Activated CD4-positive, alpha-beta T cell treated with anti-CD3 and anti-CD28 coated beads, Interleukin-2, amount 50 U/mL, for 1 hour (primary cell): ENCODE data around the gene SLK.

ENCODE experiments used
- DNase-seq: peaks from one replicate; pipeline ENCODE4 v3.0.0-alpha.2; 2020

The SLK gene

DNA sequence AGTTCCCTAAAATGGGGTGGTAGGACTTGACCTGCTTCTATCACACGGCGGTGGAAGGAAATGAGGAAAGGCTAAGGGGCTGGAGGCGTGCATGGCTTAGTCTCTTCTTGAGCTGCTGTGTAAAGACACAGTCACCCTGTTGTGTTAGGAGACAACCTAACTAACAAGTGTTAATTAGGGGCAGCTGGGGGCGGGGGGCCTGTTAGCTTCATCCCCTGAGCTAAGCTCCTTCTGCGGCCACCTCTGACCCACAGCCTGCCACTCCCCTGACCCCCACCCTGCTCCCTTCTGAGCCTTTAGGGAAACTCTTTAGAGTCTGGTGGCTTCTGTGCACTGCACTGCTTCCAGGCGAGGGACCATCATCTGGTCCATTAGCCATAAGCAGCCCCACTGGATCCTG lies 90.8 kb downstream of the SLK start:
- no peak for DNase-seq

DNA sequence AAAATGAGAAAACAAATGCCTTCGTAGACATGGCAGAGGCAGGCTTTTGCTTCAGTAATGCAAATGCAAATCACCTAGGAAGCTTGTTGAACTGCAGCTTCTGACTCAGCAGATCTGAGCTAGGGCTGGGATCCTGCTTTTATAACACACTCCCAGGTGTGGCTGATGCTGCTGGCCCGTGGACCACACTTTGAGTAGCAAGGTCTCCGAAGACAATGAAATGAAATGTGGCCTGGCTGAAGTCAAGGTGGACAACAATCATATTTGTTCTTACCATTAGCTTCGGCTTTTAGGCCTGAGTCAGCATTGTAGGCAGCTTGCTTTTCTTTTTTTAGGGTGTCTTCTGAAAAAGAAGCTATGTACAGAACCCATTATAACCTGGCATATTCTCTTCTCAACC lies 92.4 kb downstream of the SLK start:
- DNase-seq = no peak

DNA sequence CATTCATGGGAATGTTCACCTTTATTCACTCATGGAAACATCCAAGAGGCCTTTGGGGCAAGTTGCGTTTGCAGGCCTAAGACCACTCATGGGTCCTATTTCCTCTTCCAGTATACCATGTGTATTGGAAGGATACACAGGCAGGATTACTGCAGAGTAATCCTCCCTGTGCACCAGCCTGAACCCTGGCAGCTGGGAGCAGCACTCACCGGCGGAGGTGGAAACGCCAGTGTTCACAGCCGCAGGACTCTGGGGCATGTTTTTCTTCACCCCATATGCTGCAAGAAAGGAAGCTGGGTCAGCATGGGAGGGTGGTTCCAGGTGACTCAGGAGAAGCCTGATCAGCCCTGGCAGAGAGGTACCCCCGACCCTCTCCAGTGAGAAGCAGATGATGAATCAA lies 94.3 kb downstream of the SLK start:
- no peak for DNase-seq

DNA sequence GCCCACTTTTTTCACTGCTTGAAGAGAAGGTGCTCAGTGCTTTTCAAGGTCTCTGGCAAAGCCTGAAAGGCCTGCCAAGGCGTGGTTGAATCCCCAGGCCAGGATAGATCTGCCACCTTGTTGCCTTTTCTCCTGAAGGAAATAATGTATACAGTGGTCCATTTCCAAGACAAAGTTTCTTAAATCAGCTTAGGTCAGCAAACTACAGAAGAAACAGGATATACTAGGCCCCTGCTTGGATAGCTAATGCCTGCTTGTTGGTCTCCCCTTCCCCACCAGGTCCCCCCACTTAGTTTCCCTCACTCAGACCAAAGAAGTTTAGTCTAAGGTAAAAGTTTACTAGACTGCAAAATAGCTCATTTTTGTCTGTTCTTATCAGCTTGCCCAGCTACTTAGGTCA lies 98.8 kb downstream of the SLK start:
- DNase-seq = no peak

DNA sequence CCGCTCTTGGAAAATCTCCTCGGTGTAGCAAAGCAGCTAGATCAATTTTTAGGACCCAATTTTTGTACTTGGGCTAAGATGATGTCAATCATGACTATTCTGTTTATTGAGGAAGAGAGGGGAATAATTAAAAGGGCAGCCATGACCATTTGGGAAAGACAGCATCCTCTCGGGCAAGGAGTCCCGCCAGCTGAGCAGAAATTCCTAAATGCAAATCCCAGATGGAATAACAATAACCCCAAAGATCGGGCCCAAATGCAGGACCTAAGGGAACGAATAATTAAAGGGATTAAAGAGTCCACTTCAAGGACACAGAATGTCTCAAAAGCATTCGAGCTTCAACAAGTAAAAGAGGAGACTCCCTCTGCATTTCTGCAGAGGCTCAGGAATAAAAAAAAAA lies 100.0 kb downstream of the SLK start:
- DNase-seq = no peak

DNA sequence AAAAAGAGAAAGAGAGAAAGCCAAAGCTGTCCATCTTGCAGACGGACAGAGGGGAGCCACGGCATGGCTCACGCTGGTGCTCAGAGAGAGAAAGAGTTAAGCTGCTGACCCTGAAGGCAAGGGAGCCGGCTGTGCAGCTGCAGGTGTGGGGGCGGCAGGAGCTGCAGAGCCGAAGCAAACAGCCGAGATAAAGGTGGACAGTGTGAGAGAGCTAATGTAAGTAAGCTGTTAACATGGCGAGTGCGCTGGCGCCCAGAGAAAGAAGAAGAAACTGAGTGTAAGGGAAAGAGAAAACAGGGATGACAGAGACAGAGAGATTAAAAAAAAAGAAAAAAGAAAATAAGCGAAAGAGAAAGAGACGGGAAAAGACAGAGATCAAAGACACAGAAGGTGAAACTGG lies 100.6 kb downstream of the SLK start:
- no peak for DNase-seq

DNA sequence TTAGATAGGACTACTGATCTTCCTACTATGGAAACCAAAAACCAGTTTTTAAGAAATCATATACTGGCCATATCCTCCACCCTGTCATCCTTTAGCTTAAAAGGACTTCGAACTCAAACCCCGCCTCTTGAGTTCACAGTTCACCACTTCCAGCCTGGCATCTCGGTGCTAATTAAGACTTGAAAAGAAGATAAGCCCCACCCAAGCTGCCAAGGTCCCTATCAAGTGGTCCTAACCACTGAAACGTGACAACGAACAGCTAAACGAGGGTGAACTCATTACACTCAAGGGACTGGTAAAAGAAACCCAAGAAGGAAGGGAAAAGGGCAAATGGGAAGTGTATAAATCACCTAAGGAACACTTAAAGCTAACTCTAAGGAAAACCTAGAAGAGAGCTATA lies 102.7 kb downstream of the SLK start:
- no peak for DNase-seq

DNA sequence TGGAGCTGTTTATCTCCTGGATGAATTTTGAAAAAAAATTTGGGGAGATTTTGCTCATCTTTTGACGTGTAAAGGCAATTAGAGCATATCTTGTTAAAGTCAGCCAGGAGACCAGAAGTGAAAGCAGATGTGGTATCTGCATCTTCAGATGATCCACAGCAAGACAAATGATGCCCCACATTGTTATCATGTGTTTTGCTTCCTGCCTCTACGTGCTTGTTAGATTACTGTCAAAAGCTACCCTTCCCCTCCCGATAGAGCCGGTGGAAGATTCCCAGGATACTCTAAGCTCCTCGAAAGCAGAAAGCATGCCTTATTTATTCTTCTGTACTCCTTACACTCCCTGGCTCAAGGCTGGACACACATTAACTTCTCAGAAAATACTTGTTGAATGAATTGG lies 105.8 kb downstream of the SLK start:
- no peak for DNase-seq

DNA sequence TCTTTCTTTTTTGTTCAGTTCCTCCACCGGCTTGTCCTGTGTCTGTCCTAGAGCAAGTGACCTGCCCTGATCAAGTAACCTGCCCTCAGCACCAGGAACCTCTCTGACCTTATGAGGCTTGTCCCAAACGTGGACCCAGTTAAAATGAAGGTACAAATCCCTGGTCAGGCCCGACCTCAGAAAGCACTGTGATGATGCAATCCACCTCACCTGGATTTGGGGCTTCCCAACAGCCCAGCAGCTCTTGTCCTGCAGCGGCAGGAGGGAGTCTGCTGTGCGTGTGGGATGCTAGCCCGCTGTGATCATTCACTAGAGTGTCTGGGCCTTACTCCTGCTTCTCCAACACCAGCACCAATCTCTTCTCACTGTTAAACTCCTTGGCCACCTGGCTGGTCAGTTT lies 107.6 kb downstream of the SLK start:
- no peak for DNase-seq

DNA sequence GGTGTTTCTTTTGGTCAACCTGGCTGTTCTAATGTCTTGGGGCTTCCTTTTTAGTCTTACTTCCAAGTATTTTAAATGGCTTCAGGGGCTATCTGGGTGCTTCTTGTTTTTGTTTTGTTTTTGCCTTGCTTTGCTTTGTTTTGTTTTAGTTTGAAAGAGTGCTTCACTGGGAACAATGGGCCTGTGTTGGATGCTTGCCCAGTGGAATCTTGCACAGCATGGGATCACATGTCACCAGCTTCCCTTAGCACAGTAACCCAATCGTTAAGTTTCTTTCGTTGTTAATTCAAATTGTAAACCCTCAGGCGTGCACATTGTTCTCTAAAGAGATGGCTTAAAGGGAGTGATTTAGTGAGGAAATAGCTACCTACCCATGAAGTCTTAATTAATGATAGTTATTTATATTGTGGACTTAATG lies 109.8 kb downstream of the SLK start:
- no peak for DNase-seq

DNA sequence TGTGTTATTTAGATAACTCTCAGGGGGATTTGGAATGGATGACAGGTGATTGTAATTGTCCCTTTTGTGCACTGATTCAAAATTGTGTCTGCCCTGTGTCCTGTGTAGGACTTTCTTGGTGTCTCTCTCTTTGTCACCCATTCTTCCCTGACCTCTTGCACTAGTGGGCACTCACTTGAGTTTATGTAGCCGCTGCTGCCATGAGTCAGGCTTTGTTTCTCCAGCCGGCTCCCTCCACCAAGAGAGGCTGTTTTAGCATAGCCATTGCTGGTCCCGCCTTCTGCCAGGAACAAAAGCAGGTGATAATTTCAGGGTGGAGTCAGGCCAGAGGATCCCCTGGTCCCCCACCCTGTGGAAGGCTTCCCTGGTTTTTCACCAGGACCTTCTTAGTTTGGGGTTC lies 110.3 kb downstream of the SLK start:
- DNase-seq = no peak

DNA sequence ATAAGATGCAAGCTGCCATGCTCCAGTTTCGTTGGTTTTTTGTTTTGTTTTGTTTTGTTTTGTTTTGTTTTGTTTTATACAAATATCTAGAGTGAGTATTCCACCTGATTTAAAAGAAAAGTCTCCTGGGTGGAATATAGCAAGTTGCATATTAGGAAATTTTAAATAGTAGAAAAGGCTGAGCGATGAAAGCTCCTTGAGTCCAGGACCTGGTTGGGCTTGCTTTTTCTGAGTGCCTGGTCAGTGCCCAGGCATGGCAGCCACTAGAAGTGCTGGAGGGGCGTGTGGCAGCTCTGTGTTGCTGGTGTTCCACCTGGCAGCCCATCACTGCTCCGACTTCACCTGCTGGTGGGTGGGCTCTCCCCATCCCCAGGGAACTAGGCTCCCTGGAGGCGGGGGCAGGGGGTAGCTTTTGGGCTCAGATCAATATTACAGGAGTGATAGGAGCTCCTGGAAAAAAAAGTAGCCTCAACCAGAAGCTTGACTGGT lies 110.8 kb downstream of the SLK start:
- no peak for DNase-seq
